Karpas-422 (cell line): ENCODE data around the gene CRABP2. TPM values are rescaled to one million over a fixed set of nuclear protein-coding genes. Genes with fewer than 3 reads are reported as not detected.

ENCODE experiments used
- DNase-seq: peaks from one replicate; pipeline ENCODE4 v3.0.0-alpha.2; 2015
- H2AFZ ChIP-seq: fragments of 200-600 bp; sonication (generic); 2 replicates; pipeline ENCODE4 v1.6.1; 2014; ENCODE audit warnings: antibody characterized with exemption, low read length, mixed read lengths
- H3K27ac ChIP-seq: fragments of 200-600 bp; sonication (generic); 2 replicates; pipeline ENCODE4 v1.5.1; 2014; ENCODE audit warnings: mild to moderate bottlenecking, low read length, moderate library complexity
- H3K27me3 ChIP-seq: fragments of 200-600 bp; sonication (generic); 2 replicates; pipeline ENCODE4 v1.6.1; 2014; ENCODE audit warnings: low read length, mixed read lengths
- H3K36me3 ChIP-seq: fragments of 200-600 bp; sonication (generic); 2 replicates; pipeline ENCODE4 v1.6.1; 2014; ENCODE audit warnings: low read length, mixed read lengths; ENCODE audit not compliant: insufficient read depth
- H3K4me1 ChIP-seq: fragments of 200-600 bp; sonication (generic); 2 replicates; pipeline ENCODE4 v1.6.1; 2014; ENCODE audit warnings: mild to moderate bottlenecking, low read length, mixed read lengths
- H3K4me2 ChIP-seq: fragments of 200-600 bp; sonication (generic); 2 replicates; pipeline ENCODE4 v1.6.1; 2014; ENCODE audit warnings: low read length, low read depth, mild to moderate bottlenecking; ENCODE audit not compliant: poor library complexity, severe bottlenecking
- H3K4me3 ChIP-seq: fragments of 200-600 bp; sonication (generic); 2 replicates; pipeline ENCODE4 v1.5.1; 2014; ENCODE audit warnings: mild to moderate bottlenecking, antibody characterized with exemption, low read length, mixed read lengths
- H3K79me2 ChIP-seq: fragments of 200-600 bp; sonication (generic); 2 replicates; pipeline ENCODE4 v1.6.1; 2014; ENCODE audit warnings: mild to moderate bottlenecking, low read length, mixed read lengths
- H3K9ac ChIP-seq: fragments of 200-600 bp; sonication (generic); 2 replicates; pipeline ENCODE4 v1.6.0; 2014; ENCODE audit warnings: low read length
- H3K9me2 ChIP-seq: fragments of 200-600 bp; sonication (generic), shearing (Covaris generic); replicated peaks from 2 replicates; pipeline ENCODE4 v1.6.0; 2014; ENCODE audit warnings: mild to moderate bottlenecking, low read length, moderate library complexity; ENCODE audit not compliant: insufficient read depth
- H3K9me3 ChIP-seq: fragments of 300-700, 200-600 bp; sonication (generic); 2 replicates; pipeline ENCODE4 v1.6.1; 2014; ENCODE audit warnings: low read length, mixed read lengths
- H4K20me1 ChIP-seq: fragments of 200-600 bp; sonication (generic); 2 replicates; pipeline ENCODE4 v1.6.1; 2014; ENCODE audit warnings: mild to moderate bottlenecking, antibody characterized with exemption, low read length, low read depth; ENCODE audit not compliant: insufficient read depth
- total RNA-seq: library from RNA; depleted of rRNA; stranded (reverse); fragments of >200 nt; shearing (Covaris generic); gene quantifications from 2 replicates; pipeline ENCODE4 v1.2.3, GENCODE V29; 2014; ENCODE audit warnings: low replicate concordance

Gene CRABP2
- total RNA-seq, 1 experiment from 2014 or later: 0.56 TPM

GRCh38 chr1:156709031-156709430, 3.6 kb upstream of the CRABP2 start:
- Histone ChIP-seq H3K27ac (no peak overlapping the region), H2AFZ (no peak overlapping the region), H4K20me1 (0 out of 2 replicates have a peak, but pooled peaks cover 5% of the 10 kb centered on the region), H3K27me3 (no peaks in the 10 kb centered on the region), H3K9me3 (no peaks in the 10 kb centered on the region), H3K36me3 (no peaks in the 10 kb centered on the region), H3K4me3 (no peak overlapping the region), H3K9me2 (no peaks in the 10 kb centered on the region), H3K4me1 (peaks cover 17% of the 10 kb centered on the region), H3K79me2 (no peaks in the 10 kb centered on the region), H3K9ac (no peak overlapping the region), H3K4me2 (no peak overlapping the region)
- no peak for DNase-seq

GRCh38 chr1:156708218-156708661, 2.9 kb upstream of the CRABP2 start:
- no peaks in the 10 kb centered on the region for H3K36me3 ChIP-seq
- no peak overlapping the region for H3K4me2 ChIP-seq
- no peaks in the 10 kb centered on the region for H3K27me3 ChIP-seq

GRCh38 chr1:156707417-156708217, 2.2 kb upstream of the CRABP2 start:
- Histone ChIP-seq H3K27me3 (no peaks in the 10 kb centered on the region), H3K9me3 (no peaks in the 10 kb centered on the region), H3K79me2 (no peaks in the 10 kb centered on the region), H3K4me2 (peak overlapping the region; percentile 98), H3K27ac (no peak overlapping the region), H3K4me1 (peaks cover 17% of the 10 kb centered on the region), H2AFZ (no peak overlapping the region), H3K9ac (no peak overlapping the region; the same call in 1 of the 2 replicates), H3K36me3 (no peaks in the 10 kb centered on the region), H4K20me1 (0 out of 2 replicates have a peak, but pooled peaks cover 5% of the 10 kb centered on the region), H3K9me2 (no peaks in the 10 kb centered on the region), H3K4me3 (no peak overlapping the region)
- no peak for DNase-seq

More at GRCh38 chr1:156708218-156708661, 2.9 kb upstream of the CRABP2 start:
- Histone ChIP-seq H3K9me3 (no peaks in the 10 kb centered on the region), H3K79me2 (no peaks in the 10 kb centered on the region), H3K9ac (no peak overlapping the region), H3K27ac (no peak overlapping the region), H2AFZ (no peak overlapping the region), H4K20me1 (0 out of 2 replicates have a peak, but pooled peaks cover 5% of the 10 kb centered on the region), H3K9me2 (no peaks in the 10 kb centered on the region), H3K4me3 (no peak overlapping the region), H3K4me1 (peaks cover 17% of the 10 kb centered on the region)
- no peak for DNase-seq

DNA sequence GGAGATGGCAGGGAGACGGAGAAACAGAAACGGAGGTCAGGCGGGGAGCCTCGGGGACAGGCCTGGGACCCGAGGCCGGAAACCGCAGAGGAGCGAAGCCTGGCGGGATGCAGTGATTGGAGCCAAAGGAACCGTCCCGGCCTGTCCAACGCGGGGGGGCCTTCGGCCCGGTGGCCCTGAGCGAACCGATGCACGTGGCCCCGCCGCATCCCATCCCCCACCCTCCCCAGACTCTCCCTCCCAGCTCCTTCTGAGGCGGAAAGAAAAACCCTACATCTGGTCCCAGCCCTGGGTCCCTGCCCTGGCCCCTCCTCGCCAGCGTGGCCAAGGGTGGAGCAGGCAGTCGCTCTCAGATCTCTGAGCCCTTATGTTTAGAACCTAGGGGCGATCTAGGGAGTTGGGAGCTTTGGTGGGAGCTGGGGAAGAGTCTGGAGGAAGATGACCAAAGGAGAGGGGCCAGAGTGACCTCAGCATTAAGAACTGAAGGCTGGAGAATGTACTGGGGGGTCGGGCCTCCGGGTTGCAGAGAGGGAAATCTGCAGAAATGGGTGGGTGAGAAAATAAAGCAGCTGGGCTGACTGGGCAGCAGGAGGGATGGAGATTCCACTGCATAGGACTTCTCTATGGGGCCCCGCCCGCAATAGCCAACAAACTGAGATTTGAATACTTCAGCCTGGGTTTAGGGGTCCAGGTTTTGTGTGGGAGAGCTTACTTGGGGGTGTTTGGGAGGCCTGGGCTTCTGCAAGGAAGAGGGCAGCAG, 1.5 kb upstream of the CRABP2 start:
- Histone ChIP-seq H2AFZ (peak overlapping the region; percentile 75; the same call in 1 of the 2 replicates), H3K4me1 (peaks cover 17% of the 10 kb centered on the region), H3K79me2 (no peaks in the 10 kb centered on the region), H3K4me2 (peak overlapping the region; percentile 98), H3K36me3 (no peaks in the 10 kb centered on the region), H3K9me2 (no peaks in the 10 kb centered on the region), H3K27me3 (no peaks in the 10 kb centered on the region), H3K4me3 (peak overlapping the region; percentile 71), H3K9ac (peak overlapping the region; percentile 70), H4K20me1 (0 out of 2 replicates have a peak, but pooled peaks cover 5% of the 10 kb centered on the region), H3K9me3 (no peaks in the 10 kb centered on the region), H3K27ac (no peak overlapping the region)
- DNase-seq: peak; percentile 60

DNA sequence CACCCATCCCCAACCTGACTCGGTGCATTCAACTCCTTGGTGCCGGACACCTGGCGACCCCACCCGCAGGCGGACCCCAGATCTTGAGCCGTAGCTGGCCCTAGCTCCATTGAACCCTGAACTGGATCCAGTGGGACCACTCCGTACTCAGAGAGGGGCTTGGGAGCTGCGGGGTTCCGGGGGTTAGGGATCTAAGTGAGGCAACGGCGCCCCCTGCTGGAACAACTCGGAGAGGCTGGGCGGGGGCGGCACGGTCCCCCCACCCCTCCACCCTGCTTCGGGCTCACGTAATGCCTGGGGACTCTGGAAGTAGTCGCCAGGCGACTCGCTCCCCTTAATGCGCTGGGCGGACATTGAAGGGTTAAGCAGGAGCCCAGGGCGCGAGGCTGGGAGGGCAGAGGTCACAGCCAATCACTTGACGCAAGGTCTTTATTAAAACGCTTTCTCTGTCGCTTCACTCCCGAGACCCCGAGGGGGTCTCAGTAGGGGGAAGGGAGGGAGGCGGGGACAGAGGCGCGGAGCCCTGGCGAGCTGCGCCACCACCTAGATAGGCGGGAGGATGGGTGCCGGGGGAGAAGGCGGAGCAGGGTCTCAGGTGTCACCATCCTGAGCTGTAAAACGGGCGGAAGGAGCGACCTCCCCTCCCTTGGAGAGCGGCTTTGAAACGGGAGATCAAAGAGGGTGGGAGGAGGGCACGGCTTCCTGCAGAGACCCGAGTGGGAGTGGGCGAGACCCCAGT, 704 bp upstream of the CRABP2 start:
- Histone ChIP-seq H3K36me3 (no peaks in the 10 kb centered on the region), H4K20me1 (0 out of 2 replicates have a peak, but pooled peaks cover 5% of the 10 kb centered on the region), H3K4me2 (peak overlapping the region; percentile 98), H2AFZ (peak overlapping the region; percentile 75; the same call in 1 of the 2 replicates), H3K79me2 (no peaks in the 10 kb centered on the region), H3K4me1 (peaks cover 17% of the 10 kb centered on the region), H3K27me3 (no peaks in the 10 kb centered on the region), H3K9ac (peak overlapping the region; percentile 70), H3K9me3 (no peaks in the 10 kb centered on the region), H3K9me2 (no peaks in the 10 kb centered on the region), H3K4me3 (peak overlapping the region; percentile 71), H3K27ac (no peak overlapping the region)
- DNase-seq: peak; percentile 85

DNA sequence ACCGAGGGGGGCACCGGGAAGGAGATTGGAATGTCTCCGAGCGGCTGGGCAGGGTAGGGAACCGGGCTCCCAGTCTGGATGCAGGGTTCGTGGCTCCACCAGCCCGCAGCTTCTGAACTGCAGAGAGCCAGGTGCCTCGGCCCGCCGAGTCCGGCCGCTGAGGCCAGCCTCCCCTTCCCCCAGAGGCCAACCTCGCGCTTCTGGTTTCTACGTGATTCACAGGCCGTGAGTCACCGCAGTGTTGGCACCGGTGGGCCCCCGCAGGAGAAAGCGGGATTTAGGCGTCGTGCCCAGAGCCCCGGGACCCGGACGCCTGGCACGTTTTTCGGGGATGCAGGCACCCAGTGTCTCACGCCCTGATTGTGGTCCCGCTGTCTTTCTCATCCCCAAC, 458 bp downstream of the CRABP2 start:
- no peak for DNase-seq
- Histone ChIP-seq H3K4me1 (peaks cover 17% of the 10 kb centered on the region), H2AFZ (no peak overlapping the region)

GRCh38 chr1:156704166-156704711, 1.1 kb downstream of the CRABP2 start:
- H3K9ac ChIP-seq: no peak overlapping the region
- no peaks in the 10 kb centered on the region for H3K36me3 ChIP-seq
- DNase-seq: no peak
- H3K27me3 ChIP-seq: no peaks in the 10 kb centered on the region
- peaks cover 17% of the 10 kb centered on the region for H3K4me1 ChIP-seq
- H3K79me2 ChIP-seq: no peaks in the 10 kb centered on the region
- H3K9me2 ChIP-seq: no peaks in the 10 kb centered on the region
- H3K4me2 ChIP-seq: no peak overlapping the region
- H3K27ac ChIP-seq: no peak overlapping the region
- no peak overlapping the region for H3K4me3 ChIP-seq
- H3K9me3 ChIP-seq: no peaks in the 10 kb centered on the region
- H4K20me1 ChIP-seq: 0 out of 2 replicates have a peak, but pooled peaks cover 5% of the 10 kb centered on the region
- no peak overlapping the region for H2AFZ ChIP-seq

More for the DNA sequence above, 458 bp downstream of the CRABP2 start:
- Histone ChIP-seq H3K27me3 (no peaks in the 10 kb centered on the region), H3K27ac (no peak overlapping the region), H3K9me2 (no peaks in the 10 kb centered on the region), H3K36me3 (no peaks in the 10 kb centered on the region), H3K4me2 (no peak overlapping the region), H3K79me2 (no peaks in the 10 kb centered on the region), H4K20me1 (0 out of 2 replicates have a peak, but pooled peaks cover 5% of the 10 kb centered on the region), H3K4me3 (no peak overlapping the region), H3K9ac (no peak overlapping the region), H3K9me3 (no peaks in the 10 kb centered on the region)
